Adrenal gland (tissue), 12 donors: ENCODE data around the gene KRT81. TPM values are rescaled to one million over a fixed set of nuclear protein-coding genes. Genes with fewer than 3 reads are reported as not detected.

Experiments
- DNase-seq, 7 donors: peaks; one replicate each; pipeline ENCODE4 v3.0.0-alpha.2; 2019 to 2020
- H3K27ac ChIP-seq, 5 donors: fragments of 200-600 bp; sonication (generic) in 4 of 5; 1 replicate in 3 of 5; 2 replicates in 2 of 5; pipeline versions ENCODE4 v1.5.1 to v1.8.0; 2016 to 2020; ENCODE audit warnings: mild to moderate bottlenecking in 1 of 5
- H3K27me3 ChIP-seq: fragments of 200-600 bp; 2 replicates; pipeline ENCODE4 v1.8.0; 2021
- H3K36me3 ChIP-seq, 2 donors: fragments of 200-600 bp; replicated peaks in 1 of 2; 1 replicate in 1 of 2; 2 replicates in 1 of 2; pipeline versions ENCODE4 v1.5.1 to v1.8.0; 2018 to 2022
- H3K4me1 ChIP-seq, 2 donors: fragments of 200-600 bp; replicated peaks in 1 of 2; 1 replicate in 1 of 2; 2 replicates in 1 of 2; pipeline versions ENCODE4 v1.5.1 to v1.8.0; 2018 to 2021
- H3K4me3 ChIP-seq, 4 donors: fragments of 200-600 bp; sonication (generic) in 3 of 4; one replicate each; pipeline ENCODE4 v1.5.1; 2016 to 2018
- H3K9me3 ChIP-seq, 3 donors: fragments of 200-600 bp; sonication (generic) in 1 of 3; replicated peaks in 1 of 3; 1 replicate in 2 of 3; 2 replicates in 1 of 3; pipeline versions ENCODE4 v1.5.1 to v1.8.0; 2016 to 2021
- CTCF ChIP-seq, 6 experiments: fragments of 450-650 bp in 4 of 6; fragments of 200-600 bp in 2 of 6; sonication (generic) in 1 of 6; IDR thresholded peaks; 1 replicate in 5 of 6; 2 replicates in 1 of 6; pipeline versions ENCODE4 v1.5.1 to v1.8.0; 2016 to 2021; ENCODE audit warnings: antibody characterized with exemption in 6 of 6, mild to moderate bottlenecking in 2 of 6, moderate library complexity in 1 of 6
- POLR2A ChIP-seq, 2 donors: fragments of 450-650 bp; IDR thresholded peaks; one replicate each; pipeline ENCODE4 v1.6.1; 2017; ENCODE audit warnings: antibody characterized with exemption in 2 of 2, mild to moderate bottlenecking in 2 of 2, moderate library complexity in 1 of 2
- WGBS, 4 donors: extraction: QIAGEN DNeasy Blood & Tissue Kit in 2 of 4; methylation state at CpG; one replicate each; pipeline versions ENCODE4 v1.1.5 to v1.1.7; 2013 to 2017; 5-methylcytosine and 5-hydroxymethylcytosine counted together
- intact Hi-C, 2 donors: fragments of 100-400 bp; cut with DNase I; formaldehyde crosslinking; loops; one replicate each; pipeline versions ENCODE4 v1.14.1 to v1.15.0; 2022 to 2023
- polyA plus RNA-seq, 3 donors: library from polyadenylated mRNA; stranded (reverse); fragments of 200-250 nt in 2 of 3; fragments of 350-450 nt in 1 of 3; fragmentation: Illumina TruSeq in 1 of 3; extraction: RNeasy Lipid Tissue Mini Kit (QIAGEN cat#74804) in 1 of 3; gene quantifications; one replicate each; pipeline ENCODE4 v1.2.3, GENCODE V29; 2013 to 2014
- total RNA-seq, 9 donors: library from RNA; depleted of rRNA in 4 of 9; stranded (reverse); fragments of >200 nt in 4 of 9; fragments of 120-200 nt in 1 of 9; fragmentation: NEBNext Ultra II Directional in 1 of 9; extraction: Animal tissue kit (Norgen Biotek cat#: 25700) in 1 of 9; gene quantifications; one replicate each; pipeline versions ENCODE4 v1.1.0 to v1.2.4, GENCODE V29; 2013 to 2023
- donor health status: healthy with polysubstance abuse.
- donor health status: Bipolar disorder and iron deficiency.
- donor health status: DM: yes; HTN: yes; CAD: no.
- donor health status: DM: no; HTN: no; CAD: no.
- donor health status: DM: no; HTN: no; CAD: no.
- donor health status: DM: yes; HTN: yes; CAD: no.

The KRT81 gene
- total and polyA plus RNA-seq, 12 donors = 0.25 to 0.42 TPM; not detected in 10

- TF ChIP-seq CTCF (IDR thresholded peaks at IDR 0.05) (no peak), POLR2A (IDR thresholded peaks at IDR 0.05) (no peak)
- no peak overlapping the region for H3K27ac ChIP-seq
- WGBS, 4 donors = 75 to 85% (median 80%) methylated on average over 5 of the region's 5 CpGs
- peaks cover 21% of the 10 kb centered on the region for H3K27me3 ChIP-seq
- no peaks in the 10 kb centered on the region for H3K4me1 ChIP-seq
- no peak overlapping the region for H3K4me3 ChIP-seq
- H3K36me3 ChIP-seq = no peaks in the 10 kb centered on the region
- DNase-seq = no peak
- no peaks in the 10 kb centered on the region for H3K9me3 ChIP-seq
- intact Hi-C loops = no loop called here
Observed at GRCh38 chr12:52310622-52311284, 19.4 kb upstream of the KRT81 start.

- intact Hi-C loops = no loop called here
- WGBS, 4 donors = 51 to 64% (median 61%) methylated on average over 15 of the region's 15 CpGs
Observed at GRCh38 chr12:52308806-52309425, 17.6 kb upstream of the KRT81 start.

GRCh38 chr12:52307836-52308805 lies 16.8 kb upstream of the KRT81 start:
- Histone ChIP-seq H3K9me3 (no peaks in the 10 kb centered on the region), H3K27me3 (peaks cover 21% of the 10 kb centered on the region), H3K27ac (no peak overlapping the region), H3K36me3 (no peaks in the 10 kb centered on the region), H3K4me3 (no peak overlapping the region), H3K4me1 (no peaks in the 10 kb centered on the region)
- peak in 1 of 6 experiments; percentile 14 for TF ChIP-seq CTCF (IDR thresholded peaks at IDR 0.05)
- no peak for TF ChIP-seq POLR2A (IDR thresholded peaks at IDR 0.05)
- intact Hi-C loops = no loop called here
- peak in 4 of 7 donors; percentile 15 to 69 (median 28) for DNase-seq
- 10 to 22% (median 15%) methylated on average over 17 to 71 of the region's 71 CpGs for WGBS, 4 donors

More at GRCh38 chr12:52308806-52309425, 17.6 kb upstream of the KRT81 start:
- DNase-seq = no peak
- TF ChIP-seq POLR2A (IDR thresholded peaks at IDR 0.05) (no peak), CTCF (IDR thresholded peaks at IDR 0.05) (no peak)
- Histone ChIP-seq H3K4me3 (no peak overlapping the region), H3K27ac (no peak overlapping the region), H3K4me1 (no peaks in the 10 kb centered on the region), H3K9me3 (no peaks in the 10 kb centered on the region), H3K27me3 (peaks cover 21% of the 10 kb centered on the region), H3K36me3 (no peaks in the 10 kb centered on the region)

- intact Hi-C loops = no loop called here
- no peak for TF ChIP-seq CTCF (IDR thresholded peaks at IDR 0.05)
- TF ChIP-seq POLR2A (IDR thresholded peaks at IDR 0.05) = no peak
- H3K9me3 ChIP-seq = no peaks in the 10 kb centered on the region
- no peak overlapping the region for H3K4me3 ChIP-seq
- peaks cover 21% of the 10 kb centered on the region for H3K27me3 ChIP-seq
- H3K27ac ChIP-seq = no peak overlapping the region
- H3K36me3 ChIP-seq = no peaks in the 10 kb centered on the region
- H3K4me1 ChIP-seq = no peaks in the 10 kb centered on the region
- DNase-seq = no peak
- 56 to 96% (median 84%) methylated on average over 2 of the region's 2 CpGs for WGBS, 4 donors
Observed at GRCh38 chr12:52306731-52307130, 15.4 kb upstream of the KRT81 start.
